SK-N-SH (cell line): ENCODE results near the gene LDB3. TPM values are rescaled to one million over a fixed set of nuclear protein-coding genes. Genes with fewer than 3 reads are reported as not detected.

Source experiments
- CTCF ChIA-PET: fragments of 300-600, 350-600 bp; formaldehyde crosslinking; extraction: SDS; loops from one replicate; lab custom pipeline; 2021; lab: Yijun Ruan, JAX
- POLR2A ChIA-PET: fragments of 350-600 bp; sonication (Branson Sonifier 250); formaldehyde crosslinking; extraction: SDS; loops from one replicate; lab custom pipeline; 2020; ENCODE audit warnings: antibody characterized with exemption, inconsistent platforms; lab: Yijun Ruan, JAX
- DNase-seq: peaks from one replicate; pipeline ENCODE4 v3.0.0; 2012
- H2AFZ ChIP-seq: fragments of 200-600 bp; sonication (generic); 2 replicates; pipeline ENCODE4 v1.8.1; 2016; ENCODE audit warnings: antibody characterized with exemption, mild to moderate bottlenecking, low read depth
- H3F3A ChIP-seq: fragments of 200-600 bp; sonication (generic); replicated peaks from 2 replicates; pipeline ENCODE3; 2016; ENCODE audit warnings: antibody characterized with exemption, mild to moderate bottlenecking; ENCODE audit not compliant: insufficient read depth
- H3K27ac ChIP-seq, 2 experiments: fragments of 200-500 bp in 1 of 2; fragments of 200-600 bp in 1 of 2; sonication (Bioruptor generic) in 1 of 2; sonication (generic), shearing (Covaris generic) in 1 of 2; 2 replicates each; pipeline versions ENCODE4 v1.5.1 to v1.6.1; 2014 to 2016; ENCODE audit warnings: low read depth in 2 of 2, inconsistent platforms in 1 of 2, low read length in 1 of 2, mild to moderate bottlenecking in 1 of 2, mixed read lengths in 1 of 2
- H3K27me3 ChIP-seq: fragments of 200-600 bp; sonication (generic), shearing (Covaris generic); 2 replicates; pipeline ENCODE4 v1.6.1; 2016; ENCODE audit warnings: mixed run types; ENCODE audit not compliant: insufficient read depth
- H3K36me3 ChIP-seq, 2 experiments: fragments of 200-500 bp in 1 of 2; fragments of 200-600 bp in 1 of 2; sonication (Bioruptor generic) in 1 of 2; sonication (generic) in 1 of 2; replicated peaks in 1 of 2; 2 replicates each; pipeline versions ENCODE3 to v1.5.1; 2014 to 2016; ENCODE audit warnings: low read length in 1 of 2, mild to moderate bottlenecking in 1 of 2; ENCODE audit not compliant: insufficient read depth in 2 of 2, control insufficient read depth in 1 of 2
- H3K4me1 ChIP-seq, 2 experiments: fragments of 200-500 bp in 1 of 2; fragments of 200-600 bp in 1 of 2; sonication (Bioruptor generic) in 1 of 2; sonication (generic), shearing (Covaris generic) in 1 of 2; 2 replicates each; pipeline versions ENCODE4 v1.5.1 to v1.6.1; 2014 to 2016; ENCODE audit warnings: low read depth in 1 of 2, low read length in 1 of 2, mixed run types in 1 of 2; ENCODE audit not compliant: insufficient read depth in 2 of 2, control insufficient read depth in 1 of 2
- H3K4me2 ChIP-seq: fragments of 200-600 bp; sonication (generic), shearing (Covaris generic); 2 replicates; pipeline ENCODE4 v1.6.1; 2017; ENCODE audit warnings: mixed run types
- H3K4me3 ChIP-seq, 2 experiments: fragments of 200-500 bp in 1 of 2; fragments of 200-600 bp in 1 of 2; sonication (Bioruptor generic) in 1 of 2; sonication (generic), shearing (Covaris generic) in 1 of 2; 2 replicates each; pipeline versions ENCODE4 v1.5.1 to v1.8.1; 2014 to 2016; ENCODE audit warnings: low read depth in 2 of 2, inconsistent platforms in 1 of 2, low read length in 1 of 2, mild to moderate bottlenecking in 1 of 2, mixed read lengths in 1 of 2, moderate library complexity in 1 of 2
- H3K79me2 ChIP-seq: fragments of 200-600 bp; sonication (generic); 2 replicates; pipeline ENCODE4 v1.8.1; 2017; ENCODE audit warnings: mild to moderate bottlenecking; ENCODE audit not compliant: insufficient read depth
- H3K9ac ChIP-seq: fragments of 200-600 bp; sonication (generic); 2 replicates; pipeline ENCODE4 v1.6.1; 2017; ENCODE audit warnings: mixed run types
- H3K9me2 ChIP-seq: fragments of 200-600 bp; sonication (generic); 2 replicates; pipeline ENCODE4 v1.6.1; 2017; ENCODE audit warnings: mixed run types
- H3K9me3 ChIP-seq: fragments of 200-600 bp; sonication (generic); 2 replicates; pipeline ENCODE4 v1.6.1; 2017; ENCODE audit warnings: mixed run types, mild to moderate bottlenecking, moderate library complexity
- H4K20me1 ChIP-seq: fragments of 200-600 bp; sonication (generic); 2 replicates; pipeline ENCODE4 v1.6.1; 2017; ENCODE audit warnings: mild to moderate bottlenecking, mixed run types; ENCODE audit not compliant: insufficient read depth
- ELF1 ChIP-seq: IDR thresholded peaks from 2 replicates; pipeline ENCODE4 v1.4.0; 2012
- FOXM1 ChIP-seq: IDR thresholded peaks from 2 replicates; pipeline ENCODE4 v1.4.0; 2012; ENCODE audit warnings: low read depth, mild to moderate bottlenecking
- GATA2 ChIP-seq: sonication (generic); formaldehyde crosslinking; IDR thresholded peaks from 2 replicates; pipeline ENCODE4 v1.5.0; 2020; ENCODE audit warnings: mild to moderate bottlenecking, missing genetic modification reagents
- MAX ChIP-seq: IDR thresholded peaks from 2 replicates; pipeline ENCODE4 v1.4.0; 2012; ENCODE audit warnings: low read depth
- MEF2A ChIP-seq: IDR thresholded peaks from 2 replicates; pipeline ENCODE4 v1.4.0; 2012; ENCODE audit warnings: low read depth, borderline replicate concordance
- MXI1 ChIP-seq: IDR thresholded peaks from 2 replicates; pipeline ENCODE4 v1.6.1; 2012; ENCODE audit warnings: mild to moderate bottlenecking, low read depth, low read length, improper control_type of control experiment
- NRF1 ChIP-seq: IDR thresholded peaks from 2 replicates; pipeline ENCODE4 v1.6.1; 2012; ENCODE audit warnings: low read depth, mild to moderate bottlenecking, low read length
- POLR2AphosphoS5 ChIP-seq: IDR thresholded peaks from 2 replicates; pipeline ENCODE4 v1.6.1; 2012; ENCODE audit warnings: low read depth, low read length
- REST ChIP-seq: IDR thresholded peaks from 2 replicates; pipeline ENCODE4 v1.6.1; 2012; ENCODE audit warnings: mild to moderate bottlenecking, low read depth, low read length, moderate library complexity
- RFX5 ChIP-seq: IDR thresholded peaks from 2 replicates; pipeline ENCODE4 v1.6.1; 2012; ENCODE audit warnings: mild to moderate bottlenecking, improper control_type of control experiment, low read length
- RXRA ChIP-seq: IDR thresholded peaks from 2 replicates; pipeline ENCODE4 v1.4.0; 2012; ENCODE audit warnings: low read depth, mild to moderate bottlenecking, borderline replicate concordance
- SIN3A ChIP-seq: IDR thresholded peaks from 2 replicates; pipeline ENCODE4 v1.6.1; 2012; ENCODE audit warnings: low read depth, mild to moderate bottlenecking, low read length, moderate library complexity, borderline replicate concordance
- SMC3 ChIP-seq: IDR thresholded peaks from 2 replicates; pipeline ENCODE4 v1.6.1; 2012; ENCODE audit warnings: low read depth, low read length, improper control_type of control experiment
- TCF12 ChIP-seq: IDR thresholded peaks from 2 replicates; pipeline ENCODE4 v1.4.0; 2012
- TEAD4 ChIP-seq: IDR thresholded peaks from 2 replicates; pipeline ENCODE4 v1.4.0; 2012; ENCODE audit warnings: mild to moderate bottlenecking, borderline replicate concordance; ENCODE audit not compliant: insufficient read depth
- USF2 ChIP-seq: fragments of 150-350 bp; IDR thresholded peaks from 2 replicates; pipeline ENCODE4 v1.6.1; 2017; ENCODE audit warnings: antibody characterized with exemption, low read length, low read depth, borderline replicate concordance
- ZBTB33 ChIP-seq: IDR thresholded peaks from 2 replicates; pipeline ENCODE4 v1.4.0; 2012; ENCODE audit warnings: low read depth, borderline replicate concordance
- WGBS: methylation state at CpG from one replicate; pipeline ENCODE4 v1.1.6; 2017; ENCODE audit warnings: low lambda C conversion rate; 5-methylcytosine and 5-hydroxymethylcytosine counted together
- polyA plus RNA-seq, 3 experiments: library from polyadenylated mRNA; depleted of rRNA; stranded (reverse); fragments of >200 nt; gene quantifications; 2 replicates each; pipeline ENCODE4 v1.2.3, GENCODE V29; 2012

Gene LDB3
- polyA plus RNA-seq, 1 of the 3 experiments (the other 2 are of a cell fraction), result 0.48 TPM

- Histone ChIP-seq H3F3A (no peaks in the 10 kb centered on the region), H3K9me2 (no peaks in the 10 kb centered on the region), H3K9me3 (no peaks in the 10 kb centered on the region), H2AFZ (no peak overlapping the region), H3K9ac (no peak overlapping the region), H3K4me1 (no peaks in the 10 kb centered on the region), H3K27me3 (no peaks in the 10 kb centered on the region), H3K36me3 (no peaks in the 10 kb centered on the region), H3K4me2 (no peak overlapping the region), H3K79me2 (no peaks in the 10 kb centered on the region), H3K4me3 (no peak overlapping the region), H3K27ac (no peak overlapping the region), H4K20me1 (no peaks in the 10 kb centered on the region)
- WGBS, result 94% methylated on average over 6 of the region's 6 CpGs
- no peak for DNase-seq
- ChIA-PET POLR2A (no interaction called here), CTCF (interaction anchor here (1.0 to 1.8 kb wide), 3 partner anchors 9 to 175 kb away, joined by 3 to 5 read pairs (median 4); no protein-coding TSS in a partner anchor)
- TF ChIP-seq GATA2 (CRISPR knock-in tag) (no peak), RFX5 (no peak), REST (no peak), MEF2A (no peak), NRF1 (no peak), TCF12 (no peak), FOXM1 (no peak), SMC3 (no peak), POLR2AphosphoS5 (no peak)
These were observed 56.1 kb downstream of the LDB3 start for GRCh38 chr10:86724445-86724844.

GRCh38 chr10:86725980-86726676, 57.8 kb downstream of the LDB3 start:
- no peaks in the 10 kb centered on the region for H3K36me3 ChIP-seq
- no peak overlapping the region for H2AFZ ChIP-seq
- H4K20me1 ChIP-seq, result no peaks in the 10 kb centered on the region
- H3K4me3 ChIP-seq, result no peak overlapping the region
- no peak overlapping the region for H3K4me2 ChIP-seq
- H3F3A ChIP-seq, result no peaks in the 10 kb centered on the region
- H3K79me2 ChIP-seq, result no peaks in the 10 kb centered on the region
- no peak overlapping the region for H3K27ac ChIP-seq
- no peaks in the 10 kb centered on the region for H3K9me2 ChIP-seq
- WGBS, result 81% methylated on average over 14 of the region's 14 CpGs
- no peak for DNase-seq
- TF ChIP-seq TCF12, result no peak
- no peak for TF ChIP-seq TEAD4
- TF ChIP-seq GATA2 (CRISPR knock-in tag), result no peak
- no peak for TF ChIP-seq ELF1
- TF ChIP-seq SIN3A, result no peak
- TF ChIP-seq MXI1, result no peak
- no peak for TF ChIP-seq USF2
- TF ChIP-seq RXRA, result no peak
- no peak for TF ChIP-seq MAX
- no peak for TF ChIP-seq RFX5
- no peak for TF ChIP-seq ZBTB33
- no peaks in the 10 kb centered on the region for H3K9me3 ChIP-seq
- peaks cover 0 to 8% of the 10 kb centered on the region in 2 experiments; a peak in 1 of 4 replicates for H3K4me1 ChIP-seq
- H3K9ac ChIP-seq, result no peak overlapping the region
- POLR2A ChIA-PET, result no interaction called here
- no peaks in the 10 kb centered on the region for H3K27me3 ChIP-seq
- CTCF ChIA-PET, result interaction anchor here (0.7 to 0.9 kb wide), 2 partner anchors 9 to 10 kb away, joined by 3 read pairs; no protein-coding TSS in a partner anchor
